ENCODE measurements around the gene NCAM1.

Gene NCAM1

GRCh38 chr11:113026778-113027177, 65.6 kb downstream of the NCAM1 start:
- H3K4me3 ChIP-seq (ENCODE audit: low read depth, low read length) = no peak overlapping the region
- CTCF ChIA-PET = no interaction called here
- POLR2A ChIA-PET = no interaction called here
- H3K4me1 ChIP-seq (ENCODE audit: control insufficient read depth, insufficient read depth, low read length) = no peaks in the 10 kb centered on the region
- TF ChIP-seq BCL6B (tag by site-specific recombination; IDR thresholded peaks at IDR 0.05) (no peak), ZNF362 (tag by site-specific recombination; IDR thresholded peaks at IDR 0.05) (no peak), ZNF776 (tag by site-specific recombination; IDR thresholded peaks at IDR 0.05; ENCODE audit: borderline replicate concordance) (no peak), ZNF692 (tag by site-specific recombination; IDR thresholded peaks at IDR 0.05) (no peak), YY2 (tag by site-specific recombination; IDR thresholded peaks at IDR 0.05) (no peak), ZNF10 (tag by site-specific recombination; IDR thresholded peaks at IDR 0.05) (no peak), ZNF571 (tag by site-specific recombination; IDR thresholded peaks at IDR 0.05) (no peak), ZNF580 (tag by site-specific recombination; IDR thresholded peaks at IDR 0.05) (no peak), SALL2 (tag by site-specific recombination; IDR thresholded peaks at IDR 0.05; ENCODE audit: borderline replicate concordance) (no peak), KLF8 (tag by site-specific recombination; IDR thresholded peaks at IDR 0.05) (no peak), ZNF704 (tag by site-specific recombination; IDR thresholded peaks at IDR 0.05) (no peak), ZNF341 (tag by site-specific recombination; IDR thresholded peaks at IDR 0.05; ENCODE audit: low read depth) (no peak), PRDM2 (tag by site-specific recombination; IDR thresholded peaks at IDR 0.05; ENCODE audit: borderline replicate concordance) (no peak), KLF16 (tag by site-specific recombination; IDR thresholded peaks at IDR 0.05) (no peak), ZNF311 (tag by site-specific recombination; IDR thresholded peaks at IDR 0.05; ENCODE audit: borderline replicate concordance) (no peak), ZSCAN18 (tag by site-specific recombination; IDR thresholded peaks at IDR 0.05) (no peak), RBAK (tag by site-specific recombination; IDR thresholded peaks at IDR 0.05) (no peak), ZNF670 (tag by site-specific recombination; IDR thresholded peaks at IDR 0.05; ENCODE audit: low read depth) (no peak), TRIM28 (IDR thresholded peaks at IDR 0.05; ENCODE audit: borderline replicate concordance, low read length) (no peak), ZNF624 (tag by site-specific recombination; IDR thresholded peaks at IDR 0.05) (no peak)
- H3K36me3 ChIP-seq (ENCODE audit: control insufficient read depth in 2 of 2, insufficient read depth in 1 of 2, low read length in 2 of 2) = no peaks in the 10 kb centered on the region
- H3K9me3 ChIP-seq (ENCODE audit: control insufficient read depth, insufficient read depth, low read depth, low read length) = no peaks in the 10 kb centered on the region
- no peak overlapping the region for H3K27ac ChIP-seq (ENCODE audit: extremely low read depth, low read depth, low read length)

Measured in HEK293 (cell line).